Fibroblast of mammary gland (primary cell): ENCODE results near the gene ATRIP.

Experiments
- DNase-seq: peaks from one replicate; pipeline ENCODE4 v3.0.0-alpha.2; 2010; ENCODE audit warnings: low read depth
- H3K4me3 ChIP-seq: 2 replicates; pipeline ENCODE4 v1.5.1; 2011; ENCODE audit warnings: low read depth, mild to moderate bottlenecking, low read length, moderate library complexity; ENCODE audit not compliant: control insufficient read depth
- CTCF ChIP-seq: conservative IDR thresholded peaks from 2 replicates; pipeline ENCODE4 v1.5.1; 2011; ENCODE audit warnings: low read depth, low read length, inconsistent platforms; ENCODE audit not compliant: control insufficient read depth, insufficient read depth

ATRIP gene

GRCh38 chr3:48402281-48402732 lies 44.2 kb upstream of the ATRIP start:
- peak; percentile 94 for DNase-seq
- no peak overlapping the region for H3K4me3 ChIP-seq
- no peak for TF ChIP-seq CTCF

GRCh38 chr3:48402907-48403306 lies 43.6 kb upstream of the ATRIP start:
- no peak for TF ChIP-seq CTCF
- H3K4me3 ChIP-seq, result no peak overlapping the region
- DNase-seq, result no peak

GRCh38 chr3:48403533-48404439 lies 42.8 kb upstream of the ATRIP start:
- DNase-seq, result no peak
- H3K4me3 ChIP-seq, result no peak overlapping the region
- no peak for TF ChIP-seq CTCF

- no peak for DNase-seq
- no peak for TF ChIP-seq CTCF
- no peak overlapping the region for H3K4me3 ChIP-seq
These were observed 41.8 kb upstream of the ATRIP start for GRCh38 chr3:48404440-48405342.

- TF ChIP-seq CTCF, result no peak
- DNase-seq, result no peak
- H3K4me3 ChIP-seq, result no peak overlapping the region
These were observed 41.1 kb upstream of the ATRIP start for GRCh38 chr3:48405343-48405881.

GRCh38 chr3:48405971-48406370 lies 40.6 kb upstream of the ATRIP start:
- no peak for DNase-seq
- H3K4me3 ChIP-seq, result no peak overlapping the region
- TF ChIP-seq CTCF, result no peak
